ENCODE measurements around the gene ZNF398.

Gene ZNF398

GRCh38 chr7:149202831-149203231, 55.6 kb downstream of the ZNF398 start:
- TF ChIP-seq CTCF (IDR thresholded peaks at IDR 0.05; ENCODE audit: low read depth, low read length, missing control alignments): no peak
- DNase-seq: no peak
- H3K27ac ChIP-seq: no peak overlapping the region
- peaks cover 67% of the 10 kb centered on the region for H3K36me3 ChIP-seq (replicated peaks)
- H3K27me3 ChIP-seq (replicated peaks): no peaks in the 10 kb centered on the region
- H3K4me3 ChIP-seq (ENCODE audit: low read depth, low read length): no peak overlapping the region
- in situ Hi-C loops (cut with HindIII; ENCODE audit: low pct_ligation_motif_present, low sequenced_read_pairs): no loop called here

- in situ Hi-C loops (cut with HindIII; ENCODE audit: low pct_ligation_motif_present, low sequenced_read_pairs): no loop called here
- no peak overlapping the region for H3K27ac ChIP-seq
- H3K27me3 ChIP-seq (replicated peaks): no peaks in the 10 kb centered on the region
- TF ChIP-seq CTCF (IDR thresholded peaks at IDR 0.05; ENCODE audit: low read depth, low read length, missing control alignments): no peak
- no peak for DNase-seq
- peaks cover 70% of the 10 kb centered on the region for H3K36me3 ChIP-seq (replicated peaks)
- H3K4me3 ChIP-seq (ENCODE audit: low read depth, low read length): no peak overlapping the region
Observed at GRCh38 chr7:149205690-149206381, 58.6 kb downstream of the ZNF398 start.

- DNase-seq: no peak
- no peak overlapping the region for H3K4me3 ChIP-seq (ENCODE audit: low read depth, low read length)
- no peak overlapping the region for H3K27ac ChIP-seq
- peaks cover 71% of the 10 kb centered on the region for H3K36me3 ChIP-seq (replicated peaks)
- in situ Hi-C loops (cut with HindIII; ENCODE audit: low pct_ligation_motif_present, low sequenced_read_pairs): no loop called here
- H3K27me3 ChIP-seq (replicated peaks): no peaks in the 10 kb centered on the region
- no peak for TF ChIP-seq CTCF (IDR thresholded peaks at IDR 0.05; ENCODE audit: low read depth, low read length, missing control alignments)
Observed at GRCh38 chr7:149207324-149208035, 60.2 kb downstream of the ZNF398 start.

GRCh38 chr7:149209518-149210269, 62.4 kb downstream of the ZNF398 start:
- Histone ChIP-seq H3K27me3 (replicated peaks) (no peaks in the 10 kb centered on the region), H3K36me3 (replicated peaks) (peaks cover 74% of the 10 kb centered on the region), H3K4me3 (ENCODE audit: low read depth, low read length) (no peak overlapping the region), H3K27ac (peak overlapping the region; percentile 8)
- in situ Hi-C loops (cut with HindIII; ENCODE audit: low pct_ligation_motif_present, low sequenced_read_pairs): no loop called here
- TF ChIP-seq CTCF (IDR thresholded peaks at IDR 0.05; ENCODE audit: low read depth, low read length, missing control alignments): peak; percentile 93
- peak; percentile 90 for DNase-seq

- Histone ChIP-seq H3K27me3 (replicated peaks) (no peaks in the 10 kb centered on the region), H3K27ac (no peak overlapping the region), H3K36me3 (replicated peaks) (peaks cover 78% of the 10 kb centered on the region), H3K4me3 (ENCODE audit: low read depth, low read length) (no peak overlapping the region)
- no peak for DNase-seq
- no peak for TF ChIP-seq CTCF (IDR thresholded peaks at IDR 0.05; ENCODE audit: low read depth, low read length, missing control alignments)
- in situ Hi-C loops (cut with HindIII; ENCODE audit: low pct_ligation_motif_present, low sequenced_read_pairs): no loop called here
Observed at GRCh38 chr7:149210551-149210950, 63.3 kb downstream of the ZNF398 start.
